Measurements from ENCODE around the gene MAP2. TPM values are rescaled to one million over a fixed set of nuclear protein-coding genes. Genes with fewer than 3 reads are reported as not detected.

The MAP2 gene
- total and polyA plus RNA-seq, 9 donors, result 5.4 to 23.9 (median 9.6) TPM

GRCh38 chr2:209533391-209533790 lies 109.5 kb downstream of the MAP2 start:
- intact Hi-C loops (cut with DNase I), result no loop called here
- no peak for DNase-seq

GRCh38 chr2:209534228-209534627 lies 110.4 kb downstream of the MAP2 start:
- no peaks in the 10 kb centered on the region for H3K9me3 ChIP-seq
- H3K36me3 ChIP-seq, result no peaks in the 10 kb centered on the region
- intact Hi-C loops (cut with DNase I), result no loop called here
- DNase-seq, result no peak
- no peak overlapping the region for H3K27ac ChIP-seq
- no peaks in the 10 kb centered on the region for H3K27me3 ChIP-seq
- no peak overlapping the region for H3K4me3 ChIP-seq
- 95 to 100% (median 96%) methylated on average over 2 of the region's 2 CpGs for whole genome bisulfite sequencing, 3 donors
- H3K4me1 ChIP-seq (ENCODE audit: insufficient read depth), result peaks cover 2% of the 10 kb centered on the region
- TF ChIP-seq EP300 (IDR thresholded peaks at IDR 0.05), result no peak
- no peak for TF ChIP-seq POLR2A (IDR thresholded peaks at IDR 0.05)
- TF ChIP-seq CTCF (IDR thresholded peaks at IDR 0.05), result no peak

More at GRCh38 chr2:209533391-209533790, 109.5 kb downstream of the MAP2 start:
- Histone ChIP-seq H3K4me3 (no peak overlapping the region), H3K9me3 (no peaks in the 10 kb centered on the region), H3K27ac (no peak overlapping the region), H3K4me1 (ENCODE audit: insufficient read depth) (peaks cover 2% of the 10 kb centered on the region), H3K36me3 (no peaks in the 10 kb centered on the region), H3K27me3 (no peaks in the 10 kb centered on the region)
- TF ChIP-seq EP300 (IDR thresholded peaks at IDR 0.05) (no peak), CTCF (IDR thresholded peaks at IDR 0.05) (no peak), POLR2A (IDR thresholded peaks at IDR 0.05) (no peak)
- 52 to 75% (median 74%) methylated on average over 3 of the region's 3 CpGs for WGBS, 3 donors

GRCh38 chr2:209536363-209536762 lies 112.5 kb downstream of the MAP2 start:
- Histone ChIP-seq H3K27ac (no peak overlapping the region), H3K4me3 (no peak overlapping the region), H3K36me3 (no peaks in the 10 kb centered on the region), H3K27me3 (no peaks in the 10 kb centered on the region), H3K4me1 (ENCODE audit: insufficient read depth) (peaks cover 2% of the 10 kb centered on the region), H3K9me3 (no peaks in the 10 kb centered on the region)
- no peak for TF ChIP-seq CTCF (IDR thresholded peaks at IDR 0.05)
- TF ChIP-seq POLR2A (IDR thresholded peaks at IDR 0.05), result no peak
- TF ChIP-seq EP300 (IDR thresholded peaks at IDR 0.05), result no peak
- 44 to 61% (median 49%) methylated on average over 2 of the region's 2 CpGs for WGBS, 3 donors
- DNase-seq, result no peak
- intact Hi-C loops (cut with DNase I), result no loop called here

- H3K4me3 ChIP-seq, result no peak overlapping the region
- H3K36me3 ChIP-seq, result no peaks in the 10 kb centered on the region
- H3K4me1 ChIP-seq (ENCODE audit: insufficient read depth), result no peaks in the 10 kb centered on the region
- H3K27me3 ChIP-seq, result no peaks in the 10 kb centered on the region
- TF ChIP-seq EP300 (IDR thresholded peaks at IDR 0.05) (no peak), CTCF (IDR thresholded peaks at IDR 0.05) (no peak), POLR2A (IDR thresholded peaks at IDR 0.05) (no peak)
- WGBS, 3 donors, result 35 to 46% (median 42%) methylated on average over 1 of the region's 1 CpG
- no peak overlapping the region for H3K27ac ChIP-seq
- DNase-seq, result no peak
- intact Hi-C loops (cut with DNase I), result no loop called here
- no peaks in the 10 kb centered on the region for H3K9me3 ChIP-seq
These were observed 123.9 kb downstream of the MAP2 start for GRCh38 chr2:209547726-209548125.

Measured in ovary (tissue), 9 donors.